GM23248 (cell line): ENCODE measurements around the gene PARD3B.

Experiments
- EZH2 ChIP-seq: fragments of 200-600 bp; sonication (generic); IDR thresholded peaks from 2 replicates; pipeline ENCODE4 v1.6.1; 2018; ENCODE audit warnings: antibody characterized with exemption, mild to moderate bottlenecking; ENCODE audit not compliant: insufficient read depth, poor library complexity, severe bottlenecking
- EZH2phosphoT487 ChIP-seq: fragments of 200-600 bp; sonication (generic); IDR thresholded peaks from 2 replicates; pipeline ENCODE4 v1.6.1; 2018; ENCODE audit warnings: antibody characterized with exemption, moderate library complexity, mild to moderate bottlenecking, low read depth; ENCODE audit not compliant: insufficient read depth

- TF ChIP-seq EZH2phosphoT487 (no peak), EZH2 (no peak)
Observed at GRCh38 chr2:205346649-205347048, 801.4 kb downstream of the PARD3B start.
